Transverse colon (tissue), 4 donors: Measurements from ENCODE around the gene APLP1.

ENCODE experiments used
- POLR2A ChIP-seq: fragments of 450-650 bp; IDR thresholded peaks from one replicate; pipeline ENCODE4 v1.6.1; 2016; ENCODE audit warnings: antibody characterized with exemption, mild to moderate bottlenecking, moderate library complexity
- POLR2AphosphoS5 ChIP-seq, 3 donors: sonication (generic); formaldehyde crosslinking; IDR thresholded peaks; one replicate each; pipeline ENCODE4 v1.6.1; 2016; ENCODE audit warnings: antibody characterized with exemption in 3 of 3
- TF ChIP-seq, protein P1 (sequence below), 5 experiments: fragments of 200-600 bp in 3 of 5; fragments of 450-650 bp in 2 of 5; sonication (generic) in 3 of 5; IDR thresholded peaks; 1 replicate in 2 of 5; 2 replicates in 3 of 5; pipeline ENCODE4 v1.5.1; 2016 to 2017; ENCODE audit warnings: antibody characterized with exemption in 5 of 5, inconsistent platforms in 3 of 5, mild to moderate bottlenecking in 2 of 5, moderate library complexity in 1 of 5

DNA sequence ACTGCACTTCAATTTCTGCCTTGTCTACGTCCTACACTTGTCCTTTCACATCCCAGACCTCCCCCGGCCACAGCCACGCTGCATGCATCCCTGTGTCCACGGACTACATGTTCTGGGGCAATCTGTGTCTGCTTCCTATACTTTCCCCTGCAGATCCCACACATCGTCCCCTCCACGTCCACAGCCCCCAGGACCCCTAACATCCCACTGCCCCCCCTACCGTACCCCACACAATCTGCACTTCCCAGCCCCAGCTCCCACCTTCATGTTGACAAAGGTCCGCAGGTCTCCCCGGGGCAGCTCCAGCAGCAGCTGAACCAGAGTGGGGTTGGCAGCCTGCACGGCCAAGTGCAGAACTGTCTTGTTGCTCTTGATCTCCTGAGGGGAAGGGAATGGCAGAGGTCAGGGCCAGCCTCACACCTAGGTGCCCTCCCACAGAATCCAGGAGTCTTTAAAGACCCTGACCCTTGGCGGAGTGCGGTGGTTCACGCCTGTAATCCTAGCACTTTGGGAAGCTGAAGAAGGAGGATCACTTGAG is 21.8 kb downstream of the APLP1 start:
- TF ChIP-seq, protein P1, sequence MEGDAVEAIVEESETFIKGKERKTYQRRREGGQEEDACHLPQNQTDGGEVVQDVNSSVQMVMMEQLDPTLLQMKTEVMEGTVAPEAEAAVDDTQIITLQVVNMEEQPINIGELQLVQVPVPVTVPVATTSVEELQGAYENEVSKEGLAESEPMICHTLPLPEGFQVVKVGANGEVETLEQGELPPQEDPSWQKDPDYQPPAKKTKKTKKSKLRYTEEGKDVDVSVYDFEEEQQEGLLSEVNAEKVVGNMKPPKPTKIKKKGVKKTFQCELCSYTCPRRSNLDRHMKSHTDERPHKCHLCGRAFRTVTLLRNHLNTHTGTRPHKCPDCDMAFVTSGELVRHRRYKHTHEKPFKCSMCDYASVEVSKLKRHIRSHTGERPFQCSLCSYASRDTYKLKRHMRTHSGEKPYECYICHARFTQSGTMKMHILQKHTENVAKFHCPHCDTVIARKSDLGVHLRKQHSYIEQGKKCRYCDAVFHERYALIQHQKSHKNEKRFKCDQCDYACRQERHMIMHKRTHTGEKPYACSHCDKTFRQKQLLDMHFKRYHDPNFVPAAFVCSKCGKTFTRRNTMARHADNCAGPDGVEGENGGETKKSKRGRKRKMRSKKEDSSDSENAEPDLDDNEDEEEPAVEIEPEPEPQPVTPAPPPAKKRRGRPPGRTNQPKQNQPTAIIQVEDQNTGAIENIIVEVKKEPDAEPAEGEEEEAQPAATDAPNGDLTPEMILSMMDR (IDR thresholded peaks at IDR 0.05), result no peak
- TF ChIP-seq POLR2A, result no peak
- no peak for TF ChIP-seq POLR2AphosphoS5 (IDR thresholded peaks at IDR 0.05)
